SKM-1 (cell line): Measurements from ENCODE around the gene GAB2.
"Not testable (repeated sequence)": the region's sequence is repeated elsewhere in the genome, so short reads cannot be mapped to it uniquely, and the experiment has no call there.

Experiments
- DNase-seq: peaks from one replicate; lab custom pipeline; 2025; ENCODE audit not compliant: unreplicated experiment; lab: John Stamatoyannopoulos, UW

Gene GAB2, protein sequence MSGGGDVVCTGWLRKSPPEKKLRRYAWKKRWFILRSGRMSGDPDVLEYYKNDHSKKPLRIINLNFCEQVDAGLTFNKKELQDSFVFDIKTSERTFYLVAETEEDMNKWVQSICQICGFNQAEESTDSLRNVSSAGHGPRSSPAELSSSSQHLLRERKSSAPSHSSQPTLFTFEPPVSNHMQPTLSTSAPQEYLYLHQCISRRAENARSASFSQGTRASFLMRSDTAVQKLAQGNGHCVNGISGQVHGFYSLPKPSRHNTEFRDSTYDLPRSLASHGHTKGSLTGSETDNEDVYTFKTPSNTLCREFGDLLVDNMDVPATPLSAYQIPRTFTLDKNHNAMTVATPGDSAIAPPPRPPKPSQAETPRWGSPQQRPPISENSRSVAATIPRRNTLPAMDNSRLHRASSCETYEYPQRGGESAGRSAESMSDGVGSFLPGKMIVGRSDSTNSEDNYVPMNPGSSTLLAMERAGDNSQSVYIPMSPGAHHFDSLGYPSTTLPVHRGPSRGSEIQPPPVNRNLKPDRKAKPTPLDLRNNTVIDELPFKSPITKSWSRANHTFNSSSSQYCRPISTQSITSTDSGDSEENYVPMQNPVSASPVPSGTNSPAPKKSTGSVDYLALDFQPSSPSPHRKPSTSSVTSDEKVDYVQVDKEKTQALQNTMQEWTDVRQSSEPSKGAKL

DNA sequence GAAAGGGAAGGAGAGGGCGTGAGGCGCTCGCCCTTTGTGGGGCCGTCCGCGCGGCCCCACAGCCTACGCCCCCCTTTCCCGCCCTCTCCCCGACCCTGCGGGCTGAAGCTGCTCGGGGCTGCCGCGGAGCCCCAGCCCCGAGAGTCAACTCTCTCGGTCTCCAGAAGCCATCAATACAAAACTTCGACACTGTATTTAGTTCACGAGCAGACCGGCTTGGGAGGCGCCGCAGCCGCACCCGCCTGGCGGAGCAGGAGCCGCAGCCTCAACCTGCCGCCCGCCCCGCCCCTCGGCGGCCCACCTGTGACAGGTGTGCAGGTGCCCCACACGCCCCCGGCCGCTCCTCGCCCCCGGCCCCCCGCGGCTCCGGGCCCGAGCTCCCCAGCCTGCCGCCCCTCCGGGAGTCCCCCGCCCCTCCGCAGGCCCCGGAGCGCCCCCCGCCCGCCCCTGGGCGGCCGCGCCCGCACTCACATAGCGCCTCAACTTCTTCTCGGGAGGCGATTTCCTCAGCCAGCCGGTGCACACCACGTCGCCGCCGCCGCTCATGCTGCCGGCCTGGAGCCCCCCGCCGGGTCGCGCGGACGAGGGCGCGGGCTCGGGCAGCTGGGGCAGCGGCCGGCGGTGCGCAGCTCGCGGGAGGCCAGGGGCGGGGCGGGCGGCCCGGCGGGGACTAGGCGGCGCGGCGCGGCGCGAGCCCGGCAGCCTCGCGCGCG is at the start of gene GAB2:
Gene GAB2 (minus strand): TSS at position 646 of the 713 bp plus-strand sequence. CDS start 100 bp downstream, at position 546.
- no peak for DNase-seq

DNA sequence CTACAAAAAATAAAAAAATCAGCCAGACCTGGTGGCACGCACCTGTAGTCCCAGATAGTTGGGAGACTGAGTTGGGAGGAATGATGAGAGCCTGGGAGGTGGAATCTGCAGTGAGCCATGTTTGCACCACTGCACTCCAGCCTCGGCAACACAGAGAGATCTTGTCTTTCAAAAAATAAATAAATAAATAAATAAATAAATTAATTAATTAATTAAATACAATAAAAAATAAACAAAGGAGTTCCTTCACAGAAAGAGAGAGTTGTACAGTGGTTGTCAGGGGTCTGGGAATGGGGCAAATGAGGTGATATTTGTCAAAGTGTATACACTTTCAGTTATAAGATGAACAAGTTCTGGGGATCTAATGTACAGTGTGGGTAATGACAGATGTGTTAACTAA is 49.8 kb upstream of the GAB2 start:
- DNase-seq, result no peak

DNA sequence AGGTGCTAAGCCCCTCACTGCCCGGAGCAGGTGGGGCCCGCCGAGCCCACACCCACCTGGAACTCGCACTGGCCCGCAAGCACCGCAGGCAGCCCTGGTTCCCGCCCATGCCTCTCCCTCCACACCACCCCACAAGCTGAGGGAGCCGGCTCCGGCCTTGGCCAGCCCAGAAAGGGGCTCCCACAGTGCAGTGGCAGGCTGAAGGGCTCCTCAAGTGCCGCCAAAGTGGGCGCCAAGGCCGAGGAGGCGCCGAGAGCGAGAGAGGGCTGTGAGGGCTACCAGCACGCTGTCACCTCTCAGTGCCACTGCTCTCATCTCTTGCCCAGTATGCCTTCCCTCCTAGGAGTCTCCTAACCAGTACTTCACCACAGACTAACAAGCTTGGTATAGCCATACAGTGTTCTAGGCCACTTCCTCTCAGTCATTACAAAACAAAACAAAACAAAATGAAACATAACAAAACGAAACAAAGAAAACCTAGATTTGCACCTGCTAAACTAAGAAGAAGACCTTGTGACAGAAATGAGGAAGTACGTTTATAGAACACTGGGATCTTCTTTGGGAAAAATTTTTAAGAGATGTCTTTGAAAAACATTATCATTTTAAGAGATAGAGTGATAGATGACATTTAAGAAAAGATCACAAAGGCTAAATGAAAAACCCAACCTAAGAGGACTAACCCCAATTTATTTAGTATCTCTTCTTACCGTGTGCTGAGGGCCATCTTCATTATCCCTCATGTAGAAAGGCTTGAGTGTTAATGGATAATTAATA is 47.7 kb upstream of the GAB2 start:
- no peak for DNase-seq

DNA sequence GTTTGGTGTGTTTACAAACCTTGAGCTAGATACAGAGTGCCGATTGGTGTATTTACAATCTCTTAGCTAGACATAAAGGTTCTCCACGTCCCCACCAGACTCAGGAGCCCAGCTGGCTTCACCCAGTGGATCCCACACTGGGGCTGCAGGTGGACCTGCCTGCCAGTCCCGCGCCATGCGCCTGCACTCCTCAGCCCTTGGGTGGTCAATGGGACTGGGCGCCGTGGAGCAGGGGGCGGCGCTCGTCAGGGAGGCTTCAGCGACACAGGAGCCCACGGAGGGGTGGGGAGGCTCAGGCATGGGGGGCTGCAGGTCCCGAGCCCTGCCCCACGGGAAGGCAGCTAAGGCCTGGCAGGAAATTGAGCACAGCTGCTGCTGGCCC is 47.2 kb upstream of the GAB2 start:
- DNase-seq, result not testable (repeated sequence)

DNA sequence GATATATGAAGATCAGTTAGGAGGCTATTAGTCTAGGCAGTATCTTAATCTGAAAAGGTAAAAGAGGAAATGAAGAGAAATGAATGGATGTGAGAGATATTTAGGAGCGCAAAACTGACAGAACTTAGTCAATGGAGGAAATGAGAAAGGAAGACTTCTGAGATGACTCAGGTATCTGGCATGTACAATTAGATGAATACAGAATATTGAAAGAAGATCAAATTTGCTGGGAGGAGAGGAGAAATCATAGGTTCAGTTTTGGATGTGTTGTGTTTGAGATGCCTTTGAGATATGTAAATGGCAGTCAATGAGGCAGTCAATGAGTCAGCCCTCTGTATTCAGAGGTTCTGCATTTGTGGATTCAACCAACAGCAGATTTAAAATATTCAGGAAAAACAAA is 42.9 kb upstream of the GAB2 start:
- no peak for DNase-seq

DNA sequence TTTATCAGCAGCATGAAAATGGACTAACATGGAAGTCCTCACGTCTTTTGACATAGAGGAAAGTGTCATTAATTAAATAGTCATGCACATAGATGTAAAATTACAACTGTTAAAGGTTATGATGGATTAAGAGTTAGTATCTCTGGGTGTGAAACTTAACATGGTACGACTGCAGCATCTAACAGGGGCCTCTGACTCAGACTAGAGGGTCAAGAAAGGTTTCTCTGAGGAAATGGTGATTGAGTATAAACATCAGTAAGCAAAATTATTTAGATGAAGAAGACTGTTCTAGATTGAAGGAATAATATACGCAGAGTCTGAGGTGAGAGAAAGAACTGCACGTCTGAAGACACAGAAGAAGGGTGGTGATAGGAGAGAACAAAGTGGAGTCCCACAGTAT is 42.1 kb upstream of the GAB2 start:
- no peak for DNase-seq

DNA sequence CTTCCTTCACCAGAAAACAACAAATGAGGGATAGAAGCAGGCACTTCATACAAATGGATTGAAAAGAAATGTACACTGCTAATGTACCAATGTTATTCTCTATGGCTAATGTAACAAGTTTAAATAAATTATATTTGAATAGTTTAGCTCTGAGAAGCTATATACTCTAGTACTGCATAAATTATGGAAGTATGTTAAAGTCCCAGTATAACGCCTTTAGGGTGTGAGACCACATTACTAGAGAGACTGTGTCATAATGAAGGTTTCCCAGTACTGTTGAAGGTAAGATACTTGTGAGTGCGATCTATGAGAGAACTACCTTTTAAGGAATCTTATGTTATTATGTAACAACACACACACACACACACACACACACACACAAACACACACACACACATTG is 39.8 kb upstream of the GAB2 start:
- no peak for DNase-seq

DNA sequence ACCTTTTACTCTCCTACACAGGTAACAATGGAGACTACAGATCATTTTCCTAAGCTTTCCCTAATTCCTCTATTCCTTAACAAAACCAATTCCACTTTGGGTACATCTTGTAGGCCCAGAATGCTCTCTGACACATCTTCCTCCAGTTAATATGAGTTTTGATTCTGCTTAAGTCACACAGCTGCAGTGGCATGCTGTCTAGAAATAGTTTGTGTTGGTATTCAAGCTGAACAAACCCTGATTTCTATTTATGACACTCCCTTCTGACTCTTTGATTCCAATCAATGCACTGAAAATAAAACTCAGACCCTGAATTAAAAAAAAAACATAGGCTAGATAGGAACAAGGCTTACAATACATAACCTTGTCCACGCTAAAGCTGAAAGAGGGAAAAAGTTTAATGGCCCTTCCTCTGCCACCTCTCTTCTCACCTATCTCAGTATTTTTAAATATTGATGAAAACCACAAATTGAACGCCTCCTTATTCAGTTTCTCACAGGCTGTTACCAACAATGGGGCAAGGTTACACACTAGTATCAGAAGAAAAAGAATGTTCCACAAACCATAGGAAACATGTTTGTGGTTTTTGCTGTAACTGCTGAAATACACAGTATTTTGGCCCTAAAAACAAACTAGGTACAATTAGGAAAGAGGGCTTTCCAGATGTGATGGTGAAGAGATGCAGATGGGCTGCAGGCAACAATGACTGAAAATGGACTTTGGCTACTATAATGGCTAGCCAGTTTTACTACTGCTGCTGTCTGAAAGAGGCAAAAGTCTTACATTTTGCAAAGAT is 35.7 kb upstream of the GAB2 start:
- DNase-seq, result no peak

DNA sequence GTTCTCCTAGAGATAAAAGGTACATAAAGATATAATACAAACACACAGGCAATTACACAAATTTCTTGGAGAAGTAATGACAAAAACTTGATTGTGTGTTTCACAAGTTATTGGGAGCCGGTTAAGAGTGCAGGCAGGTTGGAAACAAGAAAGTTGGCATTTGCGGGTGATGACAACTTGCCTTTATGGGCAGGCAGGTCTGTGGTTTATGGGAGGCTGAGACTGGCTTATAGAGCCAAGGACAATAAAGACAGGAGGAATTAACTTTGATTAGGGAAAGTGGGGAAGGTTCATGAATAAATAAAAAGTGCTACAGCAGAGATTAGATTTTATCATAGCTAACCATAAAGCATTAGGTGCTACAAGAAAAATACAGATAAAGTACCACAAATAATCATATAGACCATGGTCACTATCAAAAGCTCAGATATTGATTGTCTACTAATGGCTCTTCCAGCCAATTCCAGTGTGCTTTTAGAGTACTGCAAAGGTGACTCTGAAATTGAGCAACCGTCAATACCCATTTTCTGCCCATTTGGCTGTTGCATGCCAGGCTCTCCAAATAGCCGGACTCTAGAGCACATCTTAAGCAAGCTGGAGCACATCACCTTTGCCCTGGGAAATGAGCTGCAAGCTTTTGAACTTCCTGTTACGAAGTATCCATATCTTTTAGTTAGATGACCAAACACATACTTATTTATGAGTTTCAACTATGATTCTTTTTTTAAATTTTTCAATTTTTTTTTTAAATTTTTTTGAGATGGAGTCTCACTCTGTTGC is 33.9 kb upstream of the GAB2 start:
- no peak for DNase-seq

DNA sequence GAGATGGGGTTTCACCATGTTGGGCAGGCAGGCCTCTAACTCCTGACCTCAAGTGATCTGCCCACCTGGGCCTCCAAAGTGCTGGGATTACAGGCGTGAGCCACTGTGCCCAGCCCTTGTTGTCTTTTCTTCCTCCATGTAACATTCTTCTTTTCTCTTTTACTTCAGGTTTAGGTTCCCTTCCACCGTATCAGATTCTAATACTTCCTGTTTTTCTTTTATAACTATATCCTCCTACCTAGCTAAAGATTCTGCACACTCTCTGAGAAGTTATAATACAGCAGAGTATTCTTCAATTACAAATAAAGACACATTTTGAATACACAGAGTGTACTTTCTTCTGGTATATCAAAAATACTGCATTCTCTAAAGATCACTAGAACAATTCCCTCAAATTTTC is 33.2 kb upstream of the GAB2 start:
- no peak for DNase-seq

DNA sequence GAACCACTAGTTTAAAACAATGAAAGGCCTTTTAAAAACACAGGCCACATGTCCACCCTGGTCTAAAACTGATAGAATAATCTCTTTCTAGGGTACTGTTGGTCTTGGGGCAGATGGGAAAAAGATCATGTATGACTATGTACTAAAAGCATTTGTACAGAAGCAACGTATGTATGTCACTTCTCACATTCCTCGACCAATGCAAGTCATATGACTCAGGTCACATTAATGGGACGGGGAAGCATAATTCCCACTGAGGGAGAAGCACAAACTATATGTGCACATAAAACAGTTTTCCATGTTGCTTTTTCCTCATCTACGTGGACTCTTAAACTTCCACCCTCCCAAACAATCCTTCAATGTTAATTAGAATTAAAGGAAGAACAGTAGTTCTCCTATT is 32.2 kb upstream of the GAB2 start:
- DNase-seq, result no peak

DNA sequence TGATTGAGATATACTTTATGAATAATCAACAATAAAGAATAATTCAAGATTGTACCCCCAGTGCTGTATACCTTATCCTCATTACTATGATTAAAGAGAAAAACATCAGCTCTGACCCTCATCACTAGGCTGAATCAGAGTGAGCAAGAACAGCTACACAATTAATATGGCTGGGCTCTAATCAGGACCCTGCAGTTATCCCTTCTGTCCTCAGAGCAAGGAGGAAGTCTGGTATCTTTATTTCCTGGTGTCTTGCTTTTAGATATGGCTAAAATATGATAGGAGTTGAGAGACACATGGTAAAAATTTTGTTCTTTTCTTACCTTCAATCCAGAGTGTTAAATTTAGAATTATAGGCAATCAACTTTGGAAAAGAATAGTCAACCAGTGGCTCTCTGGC is 28.6 kb upstream of the GAB2 start:
- DNase-seq, result no peak

DNA sequence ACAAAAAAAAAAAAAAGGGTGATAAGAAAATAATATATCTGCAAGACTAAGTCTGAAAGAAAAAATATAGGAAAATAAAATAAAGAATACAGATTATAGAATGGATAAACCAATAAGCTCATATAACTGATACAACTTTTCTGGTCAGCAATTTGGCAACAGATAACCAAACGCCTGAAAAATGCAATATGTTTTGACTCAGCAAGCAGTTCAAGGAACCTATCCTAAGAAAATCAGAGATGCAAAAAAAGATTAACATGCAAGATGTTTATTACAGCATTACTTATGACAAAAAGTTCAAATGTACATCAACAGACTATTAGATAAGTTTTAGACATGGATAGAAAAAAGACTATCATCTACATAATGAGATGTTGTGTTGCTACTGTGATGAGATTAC is 27.1 kb upstream of the GAB2 start:
- no peak for DNase-seq

DNA sequence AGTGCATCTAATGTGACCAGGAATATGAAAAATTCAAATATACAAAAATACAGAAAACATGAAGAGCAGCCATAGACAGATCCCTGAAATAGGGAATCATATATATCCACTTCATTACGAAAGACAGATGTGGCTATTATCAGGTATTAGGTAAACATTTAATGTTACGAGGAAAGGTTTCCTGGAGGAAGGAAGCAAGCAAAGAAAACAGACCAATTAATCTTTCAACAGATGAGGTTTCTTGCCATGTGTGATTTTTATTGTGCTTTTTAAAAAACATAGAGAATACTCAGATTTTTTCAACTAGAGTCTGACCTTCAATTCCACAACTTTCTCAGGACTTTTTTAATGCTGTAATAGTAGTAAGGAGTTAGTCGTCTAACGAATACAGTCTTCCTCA is 24.3 kb upstream of the GAB2 start:
- no peak for DNase-seq

DNA sequence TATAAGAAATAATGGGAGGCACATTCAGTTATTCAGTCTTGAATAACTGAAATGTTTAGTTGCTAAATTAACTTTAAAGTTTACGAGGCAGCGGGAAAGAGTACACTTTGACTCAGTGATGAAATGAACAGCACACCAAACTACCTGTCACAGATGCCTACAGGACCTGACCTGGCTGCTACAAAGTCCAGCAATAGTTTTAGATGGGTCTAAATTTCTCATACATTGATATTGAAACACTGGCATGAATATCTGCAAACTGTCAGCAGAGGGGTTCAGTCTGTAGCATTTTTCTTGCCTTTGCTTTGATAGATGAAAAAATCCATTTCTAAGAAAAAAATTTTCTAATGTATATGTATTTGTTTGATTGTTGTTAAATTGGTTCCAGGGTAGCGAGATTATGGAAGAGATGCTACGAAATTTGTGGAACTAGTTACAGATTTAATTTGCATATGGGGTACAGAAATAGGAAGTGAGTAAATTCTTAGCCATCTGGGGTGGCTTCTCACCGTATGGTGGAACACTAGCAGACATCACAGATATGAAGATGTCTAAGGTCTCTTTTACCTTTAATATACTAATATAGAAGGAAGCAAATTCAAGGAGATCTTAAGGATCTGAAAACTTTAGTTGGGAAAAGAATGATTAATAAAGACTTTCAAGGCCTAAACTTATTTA is 20.8 kb upstream of the GAB2 start:
- no peak for DNase-seq

DNA sequence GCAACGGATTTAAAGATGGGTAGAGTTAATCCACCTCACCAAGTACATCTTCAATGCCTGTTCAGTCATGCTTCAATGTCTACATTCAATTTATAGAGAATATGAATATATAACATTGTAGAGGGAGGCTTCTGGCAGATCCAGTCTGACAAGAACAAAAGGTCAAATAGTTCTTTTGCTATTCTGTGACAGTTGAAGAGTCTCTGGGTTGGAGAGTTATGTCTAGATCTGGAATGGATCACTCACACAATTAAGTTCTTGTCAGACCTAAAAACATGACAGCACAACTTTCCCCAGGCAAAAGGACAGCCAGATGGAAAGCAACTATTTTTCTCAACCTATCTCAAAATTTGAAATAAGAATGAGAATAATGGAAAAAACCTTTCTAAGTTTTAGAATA is 15.3 kb upstream of the GAB2 start:
- DNase-seq, result no peak

DNA sequence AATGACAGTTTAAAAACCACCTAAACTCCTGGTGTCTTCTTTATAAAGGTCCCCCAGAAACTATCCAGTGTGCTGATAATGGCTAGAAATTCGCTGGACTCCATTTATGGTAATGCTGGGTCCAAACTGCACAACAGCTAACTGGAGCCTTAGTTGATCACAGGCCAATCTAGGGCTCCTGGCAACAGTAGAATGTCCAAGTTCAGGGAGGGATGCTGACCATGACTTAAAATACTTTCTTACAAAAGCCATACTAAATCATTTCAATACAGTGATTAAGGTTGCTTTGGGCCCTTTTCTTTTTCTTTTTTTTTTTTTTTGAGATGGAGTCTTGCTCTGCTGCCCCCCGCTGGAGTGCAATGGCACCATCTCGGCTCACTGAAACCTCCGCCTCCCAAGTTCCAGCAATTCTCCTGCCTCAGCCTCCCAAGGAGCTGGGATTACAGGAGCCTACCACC is 14.5 kb upstream of the GAB2 start:
- no peak for DNase-seq

DNA sequence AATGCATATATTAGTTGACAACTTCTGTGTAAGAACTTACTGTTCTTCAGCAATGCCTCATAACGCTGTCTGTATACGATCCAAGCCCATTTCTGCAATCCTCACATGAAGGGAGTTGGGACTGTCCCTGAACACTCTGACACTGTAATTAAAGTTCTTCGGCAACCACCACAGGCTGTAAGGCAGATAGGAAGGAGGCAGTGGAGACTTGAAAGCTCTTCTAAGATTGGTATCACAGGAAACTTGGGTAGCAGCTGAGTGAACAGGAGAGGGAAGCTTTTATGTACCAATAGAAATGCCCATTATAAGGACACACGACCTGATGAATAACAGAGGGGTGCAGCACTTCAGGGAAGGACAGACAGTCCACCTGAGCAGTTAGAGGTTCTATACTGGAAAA is 12.0 kb upstream of the GAB2 start:
- no peak for DNase-seq

DNA sequence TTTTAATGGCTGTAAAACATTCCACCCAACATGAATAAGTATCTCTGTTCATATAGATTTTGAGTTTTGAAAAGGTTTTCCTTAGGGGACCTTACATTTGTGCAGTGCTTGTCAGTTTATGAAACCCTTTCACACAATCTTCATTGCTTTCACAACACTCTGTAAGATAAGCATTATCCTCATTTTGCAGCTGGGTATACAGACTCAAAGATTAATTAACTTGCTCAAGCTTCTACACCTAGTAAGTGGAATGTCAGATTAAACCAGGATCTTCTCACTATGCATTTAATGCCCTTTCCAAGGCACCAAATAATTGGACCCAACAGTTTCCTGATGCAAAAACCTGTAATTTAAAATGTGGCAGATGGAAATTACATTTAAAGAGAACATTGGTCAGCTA is 11.6 kb upstream of the GAB2 start:
- no peak for DNase-seq
